GM19463 (cell line): ENCODE results near the gene ADAMTS1.

Experiments
- ATAC-seq: cut with Tn5 transposase; IDR thresholded peaks from one replicate; pipeline ENCODE4 v1.9.1; 2021; ENCODE audit warnings: mild to moderate bottlenecking, moderate library complexity; ENCODE audit not compliant: unreplicated experiment

ADAMTS1 gene

GRCh38 chr21:26814386-26814785, 30.8 kb downstream of the ADAMTS1 start:
- ATAC-seq: no peak

DNA sequence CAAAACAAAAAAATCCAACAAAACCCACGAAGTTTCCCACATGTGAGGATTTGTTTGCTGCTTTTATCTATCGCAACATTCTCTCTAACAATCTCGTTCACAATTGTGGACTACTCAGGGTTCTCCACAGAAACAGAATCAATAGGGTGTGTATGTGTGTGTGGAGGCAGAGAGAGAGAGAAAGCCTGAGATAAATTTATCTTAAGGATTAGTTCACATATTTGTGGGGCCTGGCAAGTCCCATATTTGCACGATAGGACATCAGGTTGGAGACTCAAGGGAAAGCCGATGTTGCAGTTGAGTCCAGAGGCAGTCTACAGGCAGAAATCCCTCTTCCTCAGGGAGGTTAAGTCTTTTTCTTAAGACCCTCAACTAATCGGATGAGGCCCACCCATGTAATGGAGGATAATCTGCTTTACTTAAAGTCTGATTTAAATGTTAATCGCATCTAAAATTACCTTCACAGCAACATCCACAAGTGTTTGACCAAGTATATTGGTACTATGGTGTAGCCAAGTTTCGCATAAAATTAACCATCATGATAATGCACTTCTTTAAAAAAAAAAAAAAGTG, 31.7 kb downstream of the ADAMTS1 start:
- no peak for ATAC-seq

- ATAC-seq: no peak
Observed at GRCh38 chr21:26812173-26812572, 33.0 kb downstream of the ADAMTS1 start.

DNA sequence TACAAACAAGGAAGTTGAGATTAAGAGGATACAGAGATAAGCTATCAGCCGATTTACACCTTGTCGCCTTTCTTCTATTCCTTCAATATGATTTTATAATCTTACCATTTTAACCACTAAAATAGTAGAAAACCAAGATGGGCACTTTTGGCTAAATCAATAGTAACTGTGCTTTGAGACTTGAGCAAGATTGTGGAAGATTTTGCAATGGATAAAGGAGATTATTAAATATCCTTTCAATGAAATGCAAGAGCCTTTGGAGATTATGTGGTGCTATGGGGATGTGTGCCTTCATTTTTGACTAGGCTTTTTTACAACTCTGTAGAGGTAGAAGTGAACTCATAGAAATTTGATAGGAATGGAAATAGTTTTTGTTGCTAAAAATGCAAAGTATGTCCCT, 33.7 kb downstream of the ADAMTS1 start:
- ATAC-seq: no peak

GRCh38 chr21:26810676-26811415, 34.4 kb downstream of the ADAMTS1 start:
- no peak for ATAC-seq

GRCh38 chr21:26810266-26810665, 34.9 kb downstream of the ADAMTS1 start:
- ATAC-seq: no peak

DNA sequence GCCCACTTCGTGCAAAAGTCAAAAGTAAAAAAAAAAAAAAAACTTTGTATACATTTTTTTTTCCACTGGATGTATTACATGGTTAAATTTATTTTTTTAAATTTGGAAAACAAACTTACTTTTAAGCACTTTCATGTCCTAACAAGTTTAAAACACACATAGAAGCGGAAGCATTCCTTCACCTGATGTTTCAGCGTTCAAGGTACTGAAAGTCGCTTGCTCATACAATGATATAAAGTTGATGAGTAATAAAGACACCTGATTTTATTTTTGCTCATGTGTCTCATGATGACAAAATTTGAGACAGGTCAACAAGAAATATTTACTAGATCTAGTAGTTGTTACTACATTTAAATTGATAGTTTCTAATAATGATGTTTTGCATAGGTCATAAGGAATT, 35.5 kb downstream of the ADAMTS1 start:
- no peak for ATAC-seq

GRCh38 chr21:26806801-26807295, 38.4 kb downstream of the ADAMTS1 start:
- ATAC-seq: no peak

- no peak for ATAC-seq
Observed at GRCh38 chr21:26804895-26805609, 40.2 kb downstream of the ADAMTS1 start.

GRCh38 chr21:26801498-26801897, 43.7 kb downstream of the ADAMTS1 start:
- no peak for ATAC-seq

DNA sequence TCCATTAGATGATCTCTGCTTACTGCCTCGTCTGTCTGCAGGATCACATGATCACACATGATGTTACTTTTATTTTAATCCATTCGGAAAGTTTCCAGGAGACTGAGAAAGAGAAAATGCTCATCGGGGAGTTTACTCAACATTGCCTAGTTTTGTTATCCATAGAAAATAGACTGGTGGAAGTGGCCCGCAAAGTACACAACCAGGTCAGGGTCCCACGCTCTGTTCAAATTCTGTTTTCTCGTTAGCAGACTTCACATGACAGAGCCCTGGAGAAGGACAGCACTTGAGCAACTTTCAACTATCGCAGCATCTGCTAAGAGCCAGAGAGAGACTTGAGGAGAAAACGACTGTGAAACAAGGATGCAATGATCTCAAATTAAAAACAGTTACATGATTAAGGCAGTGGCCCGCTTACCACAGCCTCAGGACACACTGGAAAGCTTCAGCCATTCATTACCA, 44.2 kb downstream of the ADAMTS1 start:
- no peak for ATAC-seq

DNA sequence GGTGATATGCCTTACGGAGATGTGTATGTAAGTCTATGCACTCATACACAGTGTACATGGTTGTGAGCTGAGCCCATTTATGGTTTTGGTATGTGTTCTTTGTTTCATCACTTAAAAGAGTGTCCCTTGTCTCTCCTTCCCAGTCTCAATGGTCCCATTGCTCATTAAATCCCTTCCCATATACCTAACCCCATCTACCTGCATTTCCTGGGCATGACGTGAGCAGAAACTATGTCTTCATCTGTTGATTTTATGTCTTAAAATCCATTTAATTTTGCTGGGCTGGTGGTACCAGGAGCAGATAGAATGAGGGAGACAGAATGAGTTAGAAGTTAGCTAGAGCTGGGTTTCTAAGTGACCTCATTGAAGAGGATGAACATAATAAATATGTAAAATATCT, 44.8 kb downstream of the ADAMTS1 start:
- no peak for ATAC-seq

GRCh38 chr21:26800001-26800400, 45.2 kb downstream of the ADAMTS1 start:
- no peak for ATAC-seq

DNA sequence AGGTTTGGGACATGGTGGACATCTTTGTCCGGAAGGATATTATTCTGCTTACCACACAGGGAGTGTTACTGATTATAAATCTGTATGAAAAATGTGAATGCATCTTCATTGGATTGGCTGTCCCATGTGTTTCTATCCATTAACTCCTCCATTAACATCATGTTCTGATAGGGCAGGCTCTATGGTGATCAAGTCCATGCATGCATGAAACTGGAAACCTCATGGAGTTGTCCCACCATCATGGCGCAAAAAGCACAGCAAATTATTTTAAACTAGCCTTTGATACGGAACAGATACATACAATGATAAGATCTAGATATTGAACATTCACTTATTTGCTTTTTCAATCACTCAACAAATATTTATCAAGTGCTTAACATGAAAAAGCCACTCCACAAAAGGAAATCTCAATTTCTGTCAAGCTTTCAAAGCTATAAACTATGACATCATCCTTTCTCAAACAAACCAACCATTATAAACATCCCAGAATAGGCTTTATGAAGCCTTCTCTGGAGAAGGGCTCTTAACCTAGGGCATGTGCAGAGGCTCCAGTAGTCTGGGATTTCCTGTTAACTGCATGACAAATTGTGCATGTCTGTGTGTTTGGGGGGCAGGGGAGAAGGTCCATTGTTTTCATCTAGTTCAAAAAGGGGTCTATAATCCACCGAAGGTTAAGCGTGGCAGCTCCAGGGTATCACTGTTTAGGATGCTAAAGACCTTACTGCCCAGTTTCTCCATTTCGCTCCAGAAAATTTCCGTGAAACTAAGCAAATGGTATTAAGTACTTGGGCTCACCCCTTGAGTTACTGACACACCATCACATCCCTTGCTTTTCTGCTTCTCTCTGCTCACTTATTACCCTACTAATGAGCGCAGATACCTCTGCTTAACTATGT, 46.1 kb downstream of the ADAMTS1 start:
- no peak for ATAC-seq

GRCh38 chr21:26797878-26798456, 47.2 kb downstream of the ADAMTS1 start:
- no peak for ATAC-seq

- no peak for ATAC-seq
Observed at GRCh38 chr21:26795866-26796329, 49.3 kb downstream of the ADAMTS1 start.

DNA sequence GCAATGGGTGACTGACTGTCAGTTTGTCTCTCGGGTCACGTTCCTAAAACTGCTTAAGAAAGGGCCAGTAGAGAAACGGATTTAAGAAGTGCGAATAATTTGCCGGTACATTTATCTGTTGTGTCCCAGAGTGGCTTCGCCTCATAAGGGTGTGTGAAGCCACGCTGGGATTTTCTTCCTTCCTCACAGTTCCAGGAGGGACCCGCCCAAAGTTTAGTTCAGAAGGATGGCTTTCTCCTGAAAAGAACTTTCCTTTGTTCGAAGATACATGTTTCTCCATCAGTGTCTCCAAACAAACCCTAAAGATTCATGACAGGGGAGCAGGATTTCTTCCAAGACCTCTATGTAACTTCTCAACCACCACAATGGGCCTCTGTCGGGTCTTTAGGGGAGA, 49.8 kb downstream of the ADAMTS1 start:
- no peak for ATAC-seq

GRCh38 chr21:26794597-26795411, 50.4 kb downstream of the ADAMTS1 start:
- no peak for ATAC-seq

GRCh38 chr21:26790296-26790695, 54.9 kb downstream of the ADAMTS1 start:
- no peak for ATAC-seq

- ATAC-seq: no peak
Observed at GRCh38 chr21:26788790-26789189, 56.4 kb downstream of the ADAMTS1 start.
